RCC 7860 (cell line): ENCODE data around the gene TAX1BP1.

Source experiments
- DNase-seq: peaks from one replicate; pipeline ENCODE4 v3.0.0-alpha.2; 2015; ENCODE audit warnings: low spot score
- FAIRE-seq: peaks from 2 replicates; lab custom pipeline; 2012; peaks lifted over from hg19 to GRCh38; lab: Jason Lieb, UNC

TAX1BP1 gene

GRCh38 chr7:27777662-27778061 is 37.7 kb downstream of the TAX1BP1 start:
- FAIRE-seq (no peak), DNase-seq (no peak)

GRCh38 chr7:27779873-27780272 is 39.9 kb downstream of the TAX1BP1 start:
- DNase-seq = no peak
- no peak for FAIRE-seq

- DNase-seq (no peak), FAIRE-seq (no peak)
Measured at GRCh38 chr7:27781188-27781587, 41.2 kb downstream of the TAX1BP1 start.

GRCh38 chr7:27782849-27783248 is 42.9 kb downstream of the TAX1BP1 start:
- FAIRE-seq = peak; percentile 35
- DNase-seq = no peak

- DNase-seq = peak; percentile 69
- FAIRE-seq = peak; percentile 86
Measured at GRCh38 chr7:27784399-27785053, 44.6 kb downstream of the TAX1BP1 start.

GRCh38 chr7:27788437-27788836 is 48.5 kb downstream of the TAX1BP1 start:
- no peak for FAIRE-seq
- no peak for DNase-seq

- FAIRE-seq (no peak), DNase-seq (no peak)
Measured at GRCh38 chr7:27793780-27794179, 53.8 kb downstream of the TAX1BP1 start.

GRCh38 chr7:27795977-27796376 is 56.0 kb downstream of the TAX1BP1 start:
- FAIRE-seq (no peak), DNase-seq (no peak)

GRCh38 chr7:27799212-27799611 is 59.2 kb downstream of the TAX1BP1 start:
- FAIRE-seq (no peak), DNase-seq (no peak)

- FAIRE-seq = no peak
- DNase-seq = no peak
Measured at GRCh38 chr7:27802999-27803398, 63.0 kb downstream of the TAX1BP1 start.

- DNase-seq (no peak), FAIRE-seq (no peak)
Measured at GRCh38 chr7:27804139-27804538, 64.2 kb downstream of the TAX1BP1 start.

GRCh38 chr7:27808626-27809025 is 68.7 kb downstream of the TAX1BP1 start:
- DNase-seq (peak; percentile 35), FAIRE-seq (peak; percentile 76)

GRCh38 chr7:27810186-27810585 is 70.2 kb downstream of the TAX1BP1 start:
- FAIRE-seq = no peak
- no peak for DNase-seq

GRCh38 chr7:27812706-27813105 is 72.7 kb downstream of the TAX1BP1 start:
- FAIRE-seq (no peak), DNase-seq (no peak)

- FAIRE-seq = no peak
- no peak for DNase-seq
Measured at GRCh38 chr7:27822245-27822644, 82.3 kb downstream of the TAX1BP1 start.

- no peak for FAIRE-seq
- no peak for DNase-seq
Measured at GRCh38 chr7:27825891-27826290, 85.9 kb downstream of the TAX1BP1 start.

GRCh38 chr7:27826357-27826756 is 86.4 kb downstream of the TAX1BP1 start:
- FAIRE-seq (no peak), DNase-seq (no peak)

- DNase-seq (no peak), FAIRE-seq (no peak)
Measured at GRCh38 chr7:27834179-27834921, 94.4 kb downstream of the TAX1BP1 start.

GRCh38 chr7:27835376-27835775 is 95.4 kb downstream of the TAX1BP1 start:
- DNase-seq = no peak
- no peak for FAIRE-seq

- DNase-seq (no peak), FAIRE-seq (no peak)
Measured at GRCh38 chr7:27836536-27836935, 96.6 kb downstream of the TAX1BP1 start.

GRCh38 chr7:27839099-27839498 is 99.1 kb downstream of the TAX1BP1 start:
- no peak for DNase-seq
- FAIRE-seq = no peak

GRCh38 chr7:27840313-27840712 is 100.4 kb downstream of the TAX1BP1 start:
- DNase-seq (no peak), FAIRE-seq (no peak)
